Activated naive CD4-positive, alpha-beta T cell treated with anti-CD3 and anti-CD28 coated beads for 36 hours (primary cell): ENCODE measurements around the gene PELI1. TPM values are rescaled to one million over a fixed set of nuclear protein-coding genes. Genes with fewer than 3 reads are reported as not detected.
A peak's percentile ranks its signal among the peaks of the same experiment; 100 is the strongest.

Experiments
- CTCF ChIA-PET: fragments of 350-600 bp; sonication (Branson Sonifier 250); formaldehyde crosslinking; loops from one replicate; lab custom pipeline; 2021; ENCODE audit warnings: antibody characterized with exemption; lab: Charles Lee
- DNase-seq: peaks from one replicate; pipeline ENCODE4 v3.0.0-alpha.2; 2020
- H3K27ac Mint-ChIP-seq: one replicate; pipeline ENCODE4 v1.8.0; 2021; ENCODE audit warnings: mild to moderate bottlenecking, mixed read lengths
- H3K27me3 Mint-ChIP-seq: one replicate; pipeline ENCODE4 v1.8.0; 2021; ENCODE audit warnings: low read depth, mixed read lengths
- H3K36me3 Mint-ChIP-seq: one replicate; pipeline ENCODE4 v1.8.0; 2021; ENCODE audit warnings: low read depth, mixed read lengths
- H3K4me1 Mint-ChIP-seq: one replicate; pipeline ENCODE4 v1.8.0; 2021; ENCODE audit warnings: low read depth, mixed read lengths
- H3K4me3 Mint-ChIP-seq: one replicate; pipeline ENCODE4 v1.8.0; 2021; ENCODE audit warnings: mild to moderate bottlenecking, moderate library complexity, mixed read lengths
- H3K9me3 Mint-ChIP-seq: one replicate; pipeline ENCODE4 v1.8.0; 2021; ENCODE audit warnings: mixed read lengths
- intact Hi-C: fragments of 100-400 bp; cut with micrococcal nuclease; formaldehyde crosslinking; loops from one replicate; pipeline ENCODE4 v1.15.1; 2023
- total RNA-seq, 2 experiments: library from RNA; stranded (reverse); gene quantifications; one replicate each; pipeline ENCODE4 v1.2.3, GENCODE V29; 2021

PELI1 gene
- total RNA-seq, 2 experiments from 2014 or later = 25.7 to 28.0 TPM

DNA sequence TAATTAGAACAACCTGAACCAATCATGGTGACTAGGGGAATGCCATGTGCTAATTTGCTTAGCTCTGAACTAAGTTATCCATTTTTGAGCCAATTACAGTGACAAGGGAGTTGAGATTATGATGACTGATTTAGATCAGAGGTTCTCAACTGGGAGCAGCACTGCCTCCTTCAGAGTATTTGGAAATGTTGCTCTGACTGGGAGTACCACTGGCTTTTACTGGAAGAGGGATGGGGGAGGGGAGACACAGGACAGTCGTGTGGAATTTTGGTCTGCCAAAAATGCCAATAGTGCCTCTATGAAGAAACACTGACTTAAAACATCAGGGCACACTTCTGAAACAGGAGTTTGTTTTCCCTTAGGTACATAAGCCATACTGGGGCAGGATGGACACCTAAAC is 76.9 kb downstream of the PELI1 start:
- Mint-ChIP-seq H3K27ac (no peak overlapping the region), H3K9me3 (no peaks in the 10 kb centered on the region), H3K4me3 (no peak overlapping the region), H3K4me1 (peaks cover 35% of the 10 kb centered on the region), H3K36me3 (no peaks in the 10 kb centered on the region), H3K27me3 (no peaks in the 10 kb centered on the region)
- intact Hi-C loops = no loop called here
- no peak for DNase-seq
- CTCF ChIA-PET = no interaction called here

DNA sequence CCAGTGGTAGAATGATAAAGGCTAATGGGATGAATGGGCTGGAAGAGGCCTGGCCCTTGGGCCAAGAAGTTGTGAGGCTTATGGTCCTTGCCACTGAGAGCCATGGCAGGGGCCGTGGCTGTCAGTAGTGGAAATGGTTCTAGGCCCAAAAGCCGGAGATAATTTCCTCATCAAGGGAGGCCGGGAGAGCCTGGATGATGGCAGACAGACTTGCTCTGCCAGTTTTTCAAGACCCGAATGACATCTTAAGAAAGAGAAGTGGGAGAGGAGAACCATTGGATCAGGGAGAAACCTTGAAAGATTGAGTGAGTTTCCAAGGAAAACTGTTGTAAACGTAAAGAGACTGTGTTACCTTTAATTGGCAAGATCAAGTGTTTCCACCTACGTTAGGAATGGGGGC is 78.7 kb downstream of the PELI1 start:
- H3K27ac Mint-ChIP-seq = peak overlapping the region; percentile 85
- no peak for DNase-seq
- intact Hi-C loops = loop anchor here (2.0 kb wide), 2 partner anchors 69 to 139 kb away; no protein-coding TSS in a partner anchor
- H3K36me3 Mint-ChIP-seq = no peaks in the 10 kb centered on the region
- H3K4me3 Mint-ChIP-seq = no peak overlapping the region
- H3K27me3 Mint-ChIP-seq = no peaks in the 10 kb centered on the region
- H3K4me1 Mint-ChIP-seq = peaks cover 36% of the 10 kb centered on the region
- CTCF ChIA-PET = interaction anchor here (3.1 kb wide), 1 partner anchor 262 kb away, joined by 17 read pairs; no protein-coding TSS in a partner anchor
- no peaks in the 10 kb centered on the region for H3K9me3 Mint-ChIP-seq

DNA sequence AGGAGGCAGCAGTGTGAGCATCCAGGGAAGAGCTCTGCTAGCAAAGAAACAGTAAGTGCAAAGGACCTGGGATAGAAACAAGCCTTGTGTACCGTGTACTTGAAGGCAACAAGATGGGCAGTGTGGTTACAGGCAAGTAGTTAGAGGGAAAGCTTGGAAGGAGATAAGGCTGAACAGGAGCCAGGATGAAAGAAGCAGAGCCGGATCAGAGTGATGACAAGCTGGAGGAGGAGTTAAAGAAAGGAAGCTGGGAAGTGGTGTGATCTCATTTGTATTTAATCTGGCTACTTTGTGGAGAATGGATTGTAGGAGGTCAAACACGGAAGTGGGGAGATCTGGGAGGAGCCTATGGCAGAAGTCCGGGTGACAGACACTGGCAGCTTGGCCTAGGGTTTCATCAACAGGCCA is 80.3 kb downstream of the PELI1 start:
- Mint-ChIP-seq H3K27me3 (no peaks in the 10 kb centered on the region), H3K27ac (peak overlapping the region; percentile 85), H3K36me3 (no peaks in the 10 kb centered on the region), H3K4me1 (peaks cover 36% of the 10 kb centered on the region), H3K4me3 (no peak overlapping the region), H3K9me3 (no peaks in the 10 kb centered on the region)
- intact Hi-C loops = loop anchor here (1.0 to 2.0 kb wide), 10 partner anchors 22 to 262 kb away; partner anchors contain the start of genes PELI1 and UGP2
- DNase-seq = no peak
- CTCF ChIA-PET = interaction anchor here (0.6 to 3.1 kb wide), 4 partner anchors 9 to 264 kb away, joined by 3 to 17 read pairs (median 4); no protein-coding TSS in a partner anchor

GRCh38 chr2:64063454-64063853 is 80.8 kb downstream of the PELI1 start:
- DNase-seq = no peak
- no peaks in the 10 kb centered on the region for H3K27me3 Mint-ChIP-seq
- H3K27ac Mint-ChIP-seq = no peak overlapping the region
- intact Hi-C loops = no loop called here
- CTCF ChIA-PET = interaction anchor here (0.6 to 3.1 kb wide), 3 partner anchors 8 to 264 kb away, joined by 3 to 17 read pairs (median 4); no protein-coding TSS in a partner anchor
- H3K9me3 Mint-ChIP-seq = no peaks in the 10 kb centered on the region
- H3K4me1 Mint-ChIP-seq = peaks cover 36% of the 10 kb centered on the region
- no peaks in the 10 kb centered on the region for H3K36me3 Mint-ChIP-seq
- H3K4me3 Mint-ChIP-seq = no peak overlapping the region

- intact Hi-C loops = no loop called here
- CTCF ChIA-PET = interaction anchor here (0.6 to 3.1 kb wide), 4 partner anchors 9 to 444 kb away, joined by 3 to 17 read pairs (median 4); no protein-coding TSS in a partner anchor
Measured at GRCh38 chr2:64062840-64063239, 81.4 kb downstream of the PELI1 start.

DNA sequence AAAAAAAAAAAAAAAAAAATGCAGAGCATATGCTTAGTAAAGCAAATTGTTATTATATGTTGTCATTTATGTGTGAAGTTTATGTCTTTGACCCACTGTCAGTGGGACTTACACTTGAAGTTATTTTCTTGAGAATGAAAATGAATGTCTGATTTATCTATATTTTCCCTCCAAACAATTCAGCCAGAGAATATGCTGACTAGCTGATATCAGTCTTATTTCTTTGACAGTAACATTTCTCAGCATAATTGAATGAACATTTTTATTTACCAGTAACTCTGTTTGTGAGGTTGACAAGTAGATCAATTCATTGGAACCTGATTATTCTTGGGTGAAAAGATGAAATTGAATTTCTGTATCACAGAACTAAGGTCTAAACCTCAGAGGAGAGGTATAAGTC is 85.0 kb downstream of the PELI1 start:
- intact Hi-C loops = no loop called here
- Mint-ChIP-seq H3K27me3 (no peaks in the 10 kb centered on the region), H3K4me1 (peaks cover 26% of the 10 kb centered on the region), H3K4me3 (no peak overlapping the region), H3K36me3 (no peaks in the 10 kb centered on the region), H3K9me3 (no peaks in the 10 kb centered on the region), H3K27ac (no peak overlapping the region)
- CTCF ChIA-PET = interaction anchor here (0.7 to 1.0 kb wide), 2 partner anchors 121 to 267 kb away, joined by 3 to 4 read pairs; no protein-coding TSS in a partner anchor
- DNase-seq = no peak

More at GRCh38 chr2:64062840-64063239, 81.4 kb downstream of the PELI1 start:
- H3K9me3 Mint-ChIP-seq = no peaks in the 10 kb centered on the region
- no peaks in the 10 kb centered on the region for H3K27me3 Mint-ChIP-seq
- peak; percentile 36 for DNase-seq
- no peaks in the 10 kb centered on the region for H3K36me3 Mint-ChIP-seq
- H3K27ac Mint-ChIP-seq = peak overlapping the region; percentile 23
- no peak overlapping the region for H3K4me3 Mint-ChIP-seq
- H3K4me1 Mint-ChIP-seq = peaks cover 36% of the 10 kb centered on the region

DNA sequence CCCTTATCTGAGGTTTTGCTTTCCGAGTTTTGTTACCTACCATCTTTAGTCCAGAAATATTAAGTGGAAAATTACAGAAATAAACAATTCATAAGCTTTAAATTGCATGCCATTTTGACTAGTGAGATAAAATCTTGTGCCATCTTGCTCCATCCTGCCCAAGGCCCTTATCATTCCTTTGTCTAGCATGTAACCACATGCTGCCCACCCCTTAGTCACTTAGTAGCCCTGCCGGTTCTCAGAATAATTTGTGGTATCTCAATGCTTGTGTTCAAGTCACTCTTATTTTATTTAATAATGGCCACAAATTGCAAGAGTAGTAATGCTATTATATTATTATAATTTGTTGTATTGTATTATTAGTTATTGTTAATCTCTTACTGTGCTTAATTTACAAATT is 88.2 kb downstream of the PELI1 start:
- H3K4me3 Mint-ChIP-seq = no peak overlapping the region
- no peaks in the 10 kb centered on the region for H3K36me3 Mint-ChIP-seq
- no peaks in the 10 kb centered on the region for H3K27me3 Mint-ChIP-seq
- no peak for DNase-seq
- no peak overlapping the region for H3K27ac Mint-ChIP-seq
- H3K4me1 Mint-ChIP-seq = peaks cover 32% of the 10 kb centered on the region
- H3K9me3 Mint-ChIP-seq = no peaks in the 10 kb centered on the region
- intact Hi-C loops = no loop called here
- CTCF ChIA-PET = interaction anchor here (14.7 kb wide), 1 partner anchor 273 kb away, joined by 350 read pairs; no protein-coding TSS in a partner anchor

GRCh38 chr2:64054161-64054915 is 89.9 kb downstream of the PELI1 start:
- intact Hi-C loops = no loop called here
- H3K9me3 Mint-ChIP-seq = no peaks in the 10 kb centered on the region
- H3K27me3 Mint-ChIP-seq = no peaks in the 10 kb centered on the region
- DNase-seq = no peak
- peaks cover 39% of the 10 kb centered on the region for H3K4me1 Mint-ChIP-seq
- no peak overlapping the region for H3K4me3 Mint-ChIP-seq
- CTCF ChIA-PET = interaction anchor here (0.6 to 14.7 kb wide), 7 partner anchors 8 to 275 kb away, joined by 3 to 350 read pairs (median 4); no protein-coding TSS in a partner anchor
- H3K36me3 Mint-ChIP-seq = no peaks in the 10 kb centered on the region
- no peak overlapping the region for H3K27ac Mint-ChIP-seq

GRCh38 chr2:64052463-64053241 is 91.6 kb downstream of the PELI1 start:
- CTCF ChIA-PET = interaction anchor here (0.7 to 14.7 kb wide), 3 partner anchors 90 to 277 kb away, joined by 3 to 350 read pairs (median 3); no protein-coding TSS in a partner anchor
- Mint-ChIP-seq H3K36me3 (no peaks in the 10 kb centered on the region), H3K4me1 (peaks cover 39% of the 10 kb centered on the region), H3K27me3 (no peaks in the 10 kb centered on the region), H3K27ac (peak overlapping the region; percentile 8), H3K9me3 (no peaks in the 10 kb centered on the region), H3K4me3 (no peak overlapping the region)
- intact Hi-C loops = no loop called here
- peak; percentile 38 for DNase-seq

- no peak overlapping the region for H3K4me3 Mint-ChIP-seq
- CTCF ChIA-PET = interaction anchor here (0.6 to 14.7 kb wide), 12 partner anchors 9 to 474 kb away, joined by 3 to 350 read pairs (median 4); partner anchors contain the start of gene AFTPH
- no peaks in the 10 kb centered on the region for H3K9me3 Mint-ChIP-seq
- DNase-seq = peak; percentile 88
- no peak overlapping the region for H3K27ac Mint-ChIP-seq
- intact Hi-C loops = loop anchor here (1.0 to 10.0 kb wide), 8 partner anchors 52 to 815 kb away; partner anchors contain the start of genes LGALSL and PELI1
- H3K27me3 Mint-ChIP-seq = no peaks in the 10 kb centered on the region
- H3K36me3 Mint-ChIP-seq = no peaks in the 10 kb centered on the region
- peaks cover 35% of the 10 kb centered on the region for H3K4me1 Mint-ChIP-seq
Measured at GRCh38 chr2:64049633-64050220, 94.5 kb downstream of the PELI1 start.

GRCh38 chr2:64045938-64046337 is 98.3 kb downstream of the PELI1 start:
- H3K9me3 Mint-ChIP-seq = no peaks in the 10 kb centered on the region
- H3K36me3 Mint-ChIP-seq = no peaks in the 10 kb centered on the region
- H3K27me3 Mint-ChIP-seq = no peaks in the 10 kb centered on the region
- no peak overlapping the region for H3K4me3 Mint-ChIP-seq
- no peak overlapping the region for H3K27ac Mint-ChIP-seq
- peaks cover 7% of the 10 kb centered on the region for H3K4me1 Mint-ChIP-seq
- intact Hi-C loops = loop anchor here (10.0 kb wide), 1 partner anchor 819 kb away; no protein-coding TSS in a partner anchor
- DNase-seq = no peak
- CTCF ChIA-PET = interaction anchor here (14.7 kb wide), 1 partner anchor 283 kb away, joined by 350 read pairs; no protein-coding TSS in a partner anchor
